DND-41 (cell line): ENCODE results near the gene C6orf89.

Experiments
- ATAC-seq: fragments of 200-7000 bp; cut with Tn5 transposase; 3 replicates; pipeline ENCODE4 v1.9.1; 2021; ENCODE audit warnings: low read depth; ENCODE audit not compliant: insufficient read depth
- DNase-seq: peaks from one replicate; pipeline ENCODE4 v3.0.0-alpha.2; 2020
- H2AFZ ChIP-seq: 2 replicates; pipeline ENCODE4 v1.6.0; 2012; ENCODE audit warnings: low read depth, low read length
- H3K27ac ChIP-seq: 2 replicates; pipeline ENCODE4 v1.5.1; 2012; ENCODE audit warnings: low read length, inconsistent platforms
- H3K27me3 ChIP-seq: fragments of 200-600 bp; sonication (generic); 2 replicates; pipeline ENCODE4 v1.6.0; 2012; ENCODE audit warnings: low read length, mild to moderate bottlenecking, inconsistent platforms; ENCODE audit not compliant: insufficient read depth, poor library complexity
- H3K36me3 ChIP-seq: 2 replicates; pipeline ENCODE4 v1.5.1; 2012; ENCODE audit warnings: low read length, inconsistent platforms; ENCODE audit not compliant: insufficient read depth
- H3K4me1 ChIP-seq: 2 replicates; pipeline ENCODE4 v1.5.1; 2012; ENCODE audit warnings: mild to moderate bottlenecking, low read length; ENCODE audit not compliant: insufficient read depth
- H3K4me2 ChIP-seq: 2 replicates; pipeline ENCODE4 v1.6.0; 2012; ENCODE audit warnings: mild to moderate bottlenecking, moderate library complexity, low read length, inconsistent platforms; ENCODE audit not compliant: insufficient read depth
- H3K4me3 ChIP-seq, 2 experiments: fragments of 200-600 bp in 1 of 2; shearing (Covaris generic) in 1 of 2; 2 replicates each; pipeline ENCODE4 v1.5.1; 2012 to 2016; ENCODE audit warnings: inconsistent platforms in 2 of 2, low read length in 2 of 2, mild to moderate bottlenecking in 2 of 2, low read depth in 1 of 2, moderate library complexity in 1 of 2
- H3K79me2 ChIP-seq: 2 replicates; pipeline ENCODE4 v1.6.0; 2012; ENCODE audit warnings: low read length, inconsistent platforms; ENCODE audit not compliant: insufficient read depth
- H3K9ac ChIP-seq: 2 replicates; pipeline ENCODE4 v1.6.0; 2012; ENCODE audit warnings: low read depth, mild to moderate bottlenecking, inconsistent platforms, low read length, moderate library complexity
- H3K9me3 ChIP-seq: 2 replicates; pipeline ENCODE4 v1.5.1; 2012; ENCODE audit warnings: low read length, moderate library complexity, mild to moderate bottlenecking, inconsistent platforms; ENCODE audit not compliant: insufficient read depth, severe bottlenecking
- H4K20me1 ChIP-seq: 2 replicates; pipeline ENCODE4 v1.6.0; 2012; ENCODE audit warnings: low read length; ENCODE audit not compliant: insufficient read depth
- EZH2 ChIP-seq: IDR thresholded peaks from 3 replicates; pipeline ENCODE4 v1.6.1; 2012; ENCODE audit warnings: borderline replicate concordance, low read depth, mild to moderate bottlenecking, moderate library complexity, low read length, inconsistent platforms; ENCODE audit not compliant: severe bottlenecking
- TF ChIP-seq, protein P1 (sequence below): IDR thresholded peaks from 2 replicates; pipeline ENCODE4 v1.5.1; 2012; ENCODE audit warnings: borderline replicate concordance, low read length, moderate library complexity, mild to moderate bottlenecking; ENCODE audit not compliant: poor library complexity, severe bottlenecking; ENCODE audit errors: extremely low read depth

The C6orf89 gene

GRCh38 chr6:36926708-36927513 is 41.2 kb downstream of the C6orf89 start:
- Histone ChIP-seq H3K4me1 (no peaks in the 10 kb centered on the region), H3K9ac (no peak overlapping the region), H3K9me3 (no peaks in the 10 kb centered on the region), H3K27me3 (no peaks in the 10 kb centered on the region), H2AFZ (no peak overlapping the region), H3K4me3 (no peak overlapping the region), H3K27ac (no peak overlapping the region), H3K36me3 (peaks cover 35% of the 10 kb centered on the region), H3K4me2 (no peak overlapping the region), H4K20me1 (no peaks in the 10 kb centered on the region), H3K79me2 (no peaks in the 10 kb centered on the region)
- TF ChIP-seq EZH2, result no peak
- TF ChIP-seq, protein P1, sequence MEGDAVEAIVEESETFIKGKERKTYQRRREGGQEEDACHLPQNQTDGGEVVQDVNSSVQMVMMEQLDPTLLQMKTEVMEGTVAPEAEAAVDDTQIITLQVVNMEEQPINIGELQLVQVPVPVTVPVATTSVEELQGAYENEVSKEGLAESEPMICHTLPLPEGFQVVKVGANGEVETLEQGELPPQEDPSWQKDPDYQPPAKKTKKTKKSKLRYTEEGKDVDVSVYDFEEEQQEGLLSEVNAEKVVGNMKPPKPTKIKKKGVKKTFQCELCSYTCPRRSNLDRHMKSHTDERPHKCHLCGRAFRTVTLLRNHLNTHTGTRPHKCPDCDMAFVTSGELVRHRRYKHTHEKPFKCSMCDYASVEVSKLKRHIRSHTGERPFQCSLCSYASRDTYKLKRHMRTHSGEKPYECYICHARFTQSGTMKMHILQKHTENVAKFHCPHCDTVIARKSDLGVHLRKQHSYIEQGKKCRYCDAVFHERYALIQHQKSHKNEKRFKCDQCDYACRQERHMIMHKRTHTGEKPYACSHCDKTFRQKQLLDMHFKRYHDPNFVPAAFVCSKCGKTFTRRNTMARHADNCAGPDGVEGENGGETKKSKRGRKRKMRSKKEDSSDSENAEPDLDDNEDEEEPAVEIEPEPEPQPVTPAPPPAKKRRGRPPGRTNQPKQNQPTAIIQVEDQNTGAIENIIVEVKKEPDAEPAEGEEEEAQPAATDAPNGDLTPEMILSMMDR, result no peak
- ATAC-seq (no peak), DNase-seq (no peak)

GRCh38 chr6:36927691-36928546 is 42.2 kb downstream of the C6orf89 start:
- no peak; the same call in 2 of the 3 replicates for ATAC-seq
- H3K36me3 ChIP-seq, result peaks cover 29% of the 10 kb centered on the region
- DNase-seq, result no peak
- H4K20me1 ChIP-seq, result no peaks in the 10 kb centered on the region
- H3K4me1 ChIP-seq, result no peaks in the 10 kb centered on the region
- no peaks in the 10 kb centered on the region for H3K9me3 ChIP-seq
- H3K79me2 ChIP-seq, result no peaks in the 10 kb centered on the region
- no peak overlapping the region for H3K4me3 ChIP-seq
- H3K27me3 ChIP-seq, result no peaks in the 10 kb centered on the region
- H3K9ac ChIP-seq, result no peak overlapping the region
- no peak overlapping the region for H3K4me2 ChIP-seq
- no peak overlapping the region for H3K27ac ChIP-seq
- TF ChIP-seq, protein P1, result no peak
- TF ChIP-seq EZH2, result no peak
- no peak overlapping the region for H2AFZ ChIP-seq

- TF ChIP-seq, protein P1, result no peak
- no peak for TF ChIP-seq EZH2
- Histone ChIP-seq H3K9me3 (no peaks in the 10 kb centered on the region), H3K27ac (no peak overlapping the region), H4K20me1 (no peaks in the 10 kb centered on the region), H3K36me3 (peaks cover 23% of the 10 kb centered on the region), H3K9ac (no peak overlapping the region), H2AFZ (no peak overlapping the region), H3K4me3 (no peak overlapping the region), H3K79me2 (no peaks in the 10 kb centered on the region), H3K4me2 (no peak overlapping the region), H3K27me3 (no peaks in the 10 kb centered on the region), H3K4me1 (no peaks in the 10 kb centered on the region)
- ATAC-seq (no peak), DNase-seq (no peak)
Observed at GRCh38 chr6:36928547-36928918, 42.8 kb downstream of the C6orf89 start.
